HEK293 (cell line): ENCODE results near the gene COL19A1.

Experiments
- GLI2 ChIP-seq: fragments of 450-650 bp; formaldehyde crosslinking; IDR thresholded peaks from 2 replicates; pipeline ENCODE4; 2017; ENCODE audit warnings: missing biosample characterization, missing genetic modification characterization, low read depth, borderline replicate concordance
- GLI4 ChIP-seq: fragments of 450-650 bp; formaldehyde crosslinking; IDR thresholded peaks from 2 replicates; pipeline ENCODE4 v1.5.1; 2016; ENCODE audit warnings: missing biosample characterization, missing genetic modification characterization
- HOXA7 ChIP-seq: sonication (generic); formaldehyde crosslinking; IDR thresholded peaks from 2 replicates; pipeline ENCODE4 v1.8.1; 2022; ENCODE audit warnings: missing genetic modification reagents, borderline replicate concordance
- KLF10 ChIP-seq: fragments of 450-650 bp; IDR thresholded peaks from 2 replicates; pipeline ENCODE4 v1.5.1; 2018; ENCODE audit warnings: missing biosample characterization, mild to moderate bottlenecking, missing genetic modification characterization
- SALL2 ChIP-seq: fragments of 450-650 bp; formaldehyde crosslinking; IDR thresholded peaks from 2 replicates; pipeline ENCODE4 v1.5.0; 2017; ENCODE audit warnings: missing biosample characterization, mild to moderate bottlenecking, missing genetic modification characterization, borderline replicate concordance
- SP3 ChIP-seq: fragments of 450-650 bp; formaldehyde crosslinking; IDR thresholded peaks from 2 replicates; pipeline ENCODE4 v1.5.1; 2016; ENCODE audit warnings: missing biosample characterization, missing genetic modification characterization
- SP7 ChIP-seq: fragments of 450-650 bp; formaldehyde crosslinking; IDR thresholded peaks from 2 replicates; pipeline ENCODE4 v1.5.1; 2016; ENCODE audit warnings: missing biosample characterization, missing genetic modification characterization
- WT1 ChIP-seq: fragments of 450-650 bp; formaldehyde crosslinking; IDR thresholded peaks from 2 replicates; pipeline ENCODE4 v1.5.1; 2016; ENCODE audit warnings: missing biosample characterization, missing genetic modification characterization
- ZBTB8A ChIP-seq: fragments of 450-650 bp; formaldehyde crosslinking; IDR thresholded peaks from 2 replicates; pipeline ENCODE4 v1.5.1; 2016; ENCODE audit warnings: missing biosample characterization, missing genetic modification characterization
- ZNF214 ChIP-seq: fragments of 450-650 bp; formaldehyde crosslinking; IDR thresholded peaks from 2 replicates; pipeline ENCODE4 v1.5.1; 2017; ENCODE audit warnings: missing biosample characterization, mild to moderate bottlenecking, missing genetic modification characterization, borderline replicate concordance
- ZNF311 ChIP-seq: fragments of 450-650 bp; formaldehyde crosslinking; IDR thresholded peaks from 2 replicates; pipeline ENCODE4 v1.5.1; 2017; ENCODE audit warnings: missing biosample characterization, missing genetic modification characterization, borderline replicate concordance
- ZNF404 ChIP-seq: fragments of 450-650 bp; formaldehyde crosslinking; IDR thresholded peaks from 2 replicates; pipeline ENCODE4 v1.5.1; 2017; ENCODE audit warnings: missing biosample characterization, missing genetic modification characterization
- ZNF510 ChIP-seq: fragments of 450-650 bp; formaldehyde crosslinking; IDR thresholded peaks from 2 replicates; pipeline ENCODE4 v1.5.1; 2018; ENCODE audit warnings: mild to moderate bottlenecking, missing genetic modification characterization, missing biosample characterization; ENCODE audit not compliant: insufficient replicate concordance
- ZNF549 ChIP-seq: fragments of 450-650 bp; IDR thresholded peaks from 2 replicates; pipeline ENCODE4 v1.5.1; 2018; ENCODE audit warnings: missing biosample characterization, missing genetic modification characterization, mild to moderate bottlenecking, inconsistent platforms, moderate library complexity
- ZNF558 ChIP-seq: fragments of 450-650 bp; formaldehyde crosslinking; IDR thresholded peaks from 2 replicates; pipeline ENCODE4 v1.5.1; 2016; ENCODE audit warnings: missing biosample characterization, missing genetic modification characterization
- ZNF561 ChIP-seq: fragments of 450-650 bp; IDR thresholded peaks from 2 replicates; pipeline ENCODE4 v1.5.1; 2018; ENCODE audit warnings: missing biosample characterization, missing genetic modification characterization, borderline replicate concordance
- ZNF600 ChIP-seq: fragments of 450-650 bp; formaldehyde crosslinking; IDR thresholded peaks from 2 replicates; pipeline ENCODE4 v1.5.1; 2016; ENCODE audit warnings: missing biosample characterization, missing genetic modification characterization
- ZNF621 ChIP-seq: fragments of 450-650 bp; formaldehyde crosslinking; IDR thresholded peaks from 2 replicates; pipeline ENCODE4 v1.5.1; 2017; ENCODE audit warnings: missing biosample characterization, missing genetic modification characterization
- ZNF747 ChIP-seq: fragments of 450-650 bp; formaldehyde crosslinking; IDR thresholded peaks from 2 replicates; pipeline ENCODE4 v1.5.1; 2016; ENCODE audit warnings: missing biosample characterization, missing genetic modification characterization
- ZNF768 ChIP-seq: fragments of 450-650 bp; formaldehyde crosslinking; IDR thresholded peaks from 2 replicates; pipeline ENCODE4 v1.5.1; 2018; ENCODE audit warnings: missing biosample characterization, mild to moderate bottlenecking, missing genetic modification characterization
- TF ChIP-seq, protein P1 (sequence below): fragments of 450-650 bp; formaldehyde crosslinking; IDR thresholded peaks from 2 replicates; pipeline ENCODE4 v1.5.1; 2016; ENCODE audit warnings: missing biosample characterization, missing genetic modification characterization
- TF ChIP-seq, protein P2 (sequence below): fragments of 450-650 bp; formaldehyde crosslinking; IDR thresholded peaks from 2 replicates; pipeline ENCODE4 v1.5.1; 2017; ENCODE audit warnings: missing biosample characterization, missing genetic modification characterization
- TF ChIP-seq, protein P3 (sequence below): fragments of 450-650 bp; formaldehyde crosslinking; IDR thresholded peaks from 2 replicates; pipeline ENCODE4 v1.5.1; 2017; ENCODE audit warnings: missing biosample characterization, mild to moderate bottlenecking, missing genetic modification characterization, moderate library complexity
- TF ChIP-seq, protein P4 (sequence below): fragments of 450-650 bp; formaldehyde crosslinking; conservative IDR thresholded peaks from 2 replicates; pipeline ENCODE4 v1.5.1; 2016; ENCODE audit warnings: low read depth, missing biosample characterization, missing genetic modification characterization
- TF ChIP-seq, protein P5 (sequence below): fragments of 450-650 bp; formaldehyde crosslinking; IDR thresholded peaks from 2 replicates; pipeline ENCODE4 v1.5.1; 2016; ENCODE audit warnings: missing biosample characterization, missing genetic modification characterization
- TF ChIP-seq, protein P6 (sequence below): fragments of 450-650 bp; formaldehyde crosslinking; IDR thresholded peaks from 2 replicates; pipeline ENCODE4 v1.5.1; 2016; ENCODE audit warnings: missing biosample characterization, missing genetic modification characterization, borderline replicate concordance

Gene COL19A1

DNA sequence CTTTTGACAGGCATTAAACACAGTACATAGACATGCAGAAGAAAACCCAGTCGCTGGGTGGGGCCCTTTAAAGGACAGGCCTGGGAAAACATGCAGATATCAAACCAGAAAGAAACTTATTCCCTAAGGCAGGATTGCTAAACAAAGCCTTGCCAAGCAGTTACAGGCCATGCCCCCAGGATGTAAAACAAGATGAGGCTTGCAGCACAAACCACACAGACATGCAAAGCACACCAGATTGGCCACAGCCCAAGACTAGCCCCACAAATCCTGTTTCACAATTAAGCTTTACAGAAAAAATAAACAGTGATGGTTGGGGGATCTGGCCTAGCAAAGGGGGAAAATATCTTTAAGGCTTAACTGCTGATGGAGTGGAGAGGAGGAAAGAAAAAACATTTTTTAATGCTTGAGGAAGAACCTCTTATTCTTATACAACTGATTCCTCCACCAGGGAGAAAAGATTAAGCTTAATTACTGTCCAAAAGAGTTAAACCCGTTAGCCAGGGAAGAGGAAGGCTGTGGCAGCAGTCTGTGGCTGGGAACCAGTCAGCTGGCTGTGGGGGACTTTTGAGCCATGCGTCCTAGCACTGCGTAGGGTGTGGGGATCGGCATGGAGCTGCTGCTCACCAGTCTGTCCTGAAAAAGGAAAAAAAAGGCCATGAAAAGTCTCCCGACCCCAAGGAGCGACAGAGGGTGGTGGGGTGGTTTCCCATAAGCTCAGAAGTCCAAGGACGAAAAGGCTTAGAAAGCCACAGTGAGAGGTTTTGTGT, 28.4 kb downstream of the COL19A1 start (continued):
- TF ChIP-seq KLF10 (tag by site-specific recombination) (no peak), ZNF404 (no peak), ZBTB8A (tag by site-specific recombination) (peak; percentile 63), ZNF561 (tag by site-specific recombination) (0 out of 2 replicates have a peak, but pooled peaks have one; percentile 17), ZNF549 (tag by site-specific recombination) (no peak), SALL2 (tag by site-specific recombination) (no peak), SP7 (tag by site-specific recombination) (no peak), WT1 (tag by site-specific recombination) (no peak), HOXA7 (CRISPR knock-in tag) (no peak), ZNF621 (tag by site-specific recombination) (no peak), GLI2 (tag by site-specific recombination) (no peak), ZNF558 (tag by site-specific recombination) (no peak), ZNF747 (no peak), ZNF768 (no peak), ZNF311 (tag by site-specific recombination) (no peak), ZNF510 (tag by site-specific recombination) (no peak), SP3 (tag by site-specific recombination) (no peak), GLI4 (tag by site-specific recombination) (no peak), ZNF214 (tag by site-specific recombination) (no peak), ZNF600 (tag by site-specific recombination) (no peak)
- TF ChIP-seq, protein P1, sequence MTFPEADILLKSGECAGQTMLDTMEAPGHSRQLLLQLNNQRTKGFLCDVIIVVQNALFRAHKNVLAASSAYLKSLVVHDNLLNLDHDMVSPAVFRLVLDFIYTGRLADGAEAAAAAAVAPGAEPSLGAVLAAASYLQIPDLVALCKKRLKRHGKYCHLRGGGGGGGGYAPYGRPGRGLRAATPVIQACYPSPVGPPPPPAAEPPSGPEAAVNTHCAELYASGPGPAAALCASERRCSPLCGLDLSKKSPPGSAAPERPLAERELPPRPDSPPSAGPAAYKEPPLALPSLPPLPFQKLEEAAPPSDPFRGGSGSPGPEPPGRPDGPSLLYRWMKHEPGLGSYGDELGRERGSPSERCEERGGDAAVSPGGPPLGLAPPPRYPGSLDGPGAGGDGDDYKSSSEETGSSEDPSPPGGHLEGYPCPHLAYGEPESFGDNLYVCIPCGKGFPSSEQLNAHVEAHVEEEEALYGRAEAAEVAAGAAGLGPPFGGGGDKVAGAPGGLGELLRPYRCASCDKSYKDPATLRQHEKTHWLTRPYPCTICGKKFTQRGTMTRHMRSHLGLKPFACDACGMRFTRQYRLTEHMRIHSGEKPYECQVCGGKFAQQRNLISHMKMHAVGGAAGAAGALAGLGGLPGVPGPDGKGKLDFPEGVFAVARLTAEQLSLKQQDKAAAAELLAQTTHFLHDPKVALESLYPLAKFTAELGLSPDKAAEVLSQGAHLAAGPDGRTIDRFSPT (tag by site-specific recombination): no peak
- TF ChIP-seq, protein P2, sequence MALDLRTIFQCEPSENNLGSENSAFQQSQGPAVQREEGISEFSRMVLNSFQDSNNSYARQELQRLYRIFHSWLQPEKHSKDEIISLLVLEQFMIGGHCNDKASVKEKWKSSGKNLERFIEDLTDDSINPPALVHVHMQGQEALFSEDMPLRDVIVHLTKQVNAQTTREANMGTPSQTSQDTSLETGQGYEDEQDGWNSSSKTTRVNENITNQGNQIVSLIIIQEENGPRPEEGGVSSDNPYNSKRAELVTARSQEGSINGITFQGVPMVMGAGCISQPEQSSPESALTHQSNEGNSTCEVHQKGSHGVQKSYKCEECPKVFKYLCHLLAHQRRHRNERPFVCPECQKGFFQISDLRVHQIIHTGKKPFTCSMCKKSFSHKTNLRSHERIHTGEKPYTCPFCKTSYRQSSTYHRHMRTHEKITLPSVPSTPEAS: no peak
- TF ChIP-seq, protein P3, sequence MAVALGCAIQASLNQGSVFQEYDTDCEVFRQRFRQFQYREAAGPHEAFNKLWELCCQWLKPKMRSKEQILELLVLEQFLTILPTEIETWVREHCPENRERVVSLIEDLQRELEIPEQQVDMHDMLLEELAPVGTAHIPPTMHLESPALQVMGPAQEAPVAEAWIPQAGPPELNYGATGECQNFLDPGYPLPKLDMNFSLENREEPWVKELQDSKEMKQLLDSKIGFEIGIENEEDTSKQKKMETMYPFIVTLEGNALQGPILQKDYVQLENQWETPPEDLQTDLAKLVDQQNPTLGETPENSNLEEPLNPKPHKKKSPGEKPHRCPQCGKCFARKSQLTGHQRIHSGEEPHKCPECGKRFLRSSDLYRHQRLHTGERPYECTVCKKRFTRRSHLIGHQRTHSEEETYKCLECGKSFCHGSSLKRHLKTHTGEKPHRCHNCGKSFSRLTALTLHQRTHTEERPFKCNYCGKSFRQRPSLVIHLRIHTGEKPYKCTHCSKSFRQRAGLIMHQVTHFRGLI (tag by site-specific recombination): no peak
- TF ChIP-seq, protein P4, sequence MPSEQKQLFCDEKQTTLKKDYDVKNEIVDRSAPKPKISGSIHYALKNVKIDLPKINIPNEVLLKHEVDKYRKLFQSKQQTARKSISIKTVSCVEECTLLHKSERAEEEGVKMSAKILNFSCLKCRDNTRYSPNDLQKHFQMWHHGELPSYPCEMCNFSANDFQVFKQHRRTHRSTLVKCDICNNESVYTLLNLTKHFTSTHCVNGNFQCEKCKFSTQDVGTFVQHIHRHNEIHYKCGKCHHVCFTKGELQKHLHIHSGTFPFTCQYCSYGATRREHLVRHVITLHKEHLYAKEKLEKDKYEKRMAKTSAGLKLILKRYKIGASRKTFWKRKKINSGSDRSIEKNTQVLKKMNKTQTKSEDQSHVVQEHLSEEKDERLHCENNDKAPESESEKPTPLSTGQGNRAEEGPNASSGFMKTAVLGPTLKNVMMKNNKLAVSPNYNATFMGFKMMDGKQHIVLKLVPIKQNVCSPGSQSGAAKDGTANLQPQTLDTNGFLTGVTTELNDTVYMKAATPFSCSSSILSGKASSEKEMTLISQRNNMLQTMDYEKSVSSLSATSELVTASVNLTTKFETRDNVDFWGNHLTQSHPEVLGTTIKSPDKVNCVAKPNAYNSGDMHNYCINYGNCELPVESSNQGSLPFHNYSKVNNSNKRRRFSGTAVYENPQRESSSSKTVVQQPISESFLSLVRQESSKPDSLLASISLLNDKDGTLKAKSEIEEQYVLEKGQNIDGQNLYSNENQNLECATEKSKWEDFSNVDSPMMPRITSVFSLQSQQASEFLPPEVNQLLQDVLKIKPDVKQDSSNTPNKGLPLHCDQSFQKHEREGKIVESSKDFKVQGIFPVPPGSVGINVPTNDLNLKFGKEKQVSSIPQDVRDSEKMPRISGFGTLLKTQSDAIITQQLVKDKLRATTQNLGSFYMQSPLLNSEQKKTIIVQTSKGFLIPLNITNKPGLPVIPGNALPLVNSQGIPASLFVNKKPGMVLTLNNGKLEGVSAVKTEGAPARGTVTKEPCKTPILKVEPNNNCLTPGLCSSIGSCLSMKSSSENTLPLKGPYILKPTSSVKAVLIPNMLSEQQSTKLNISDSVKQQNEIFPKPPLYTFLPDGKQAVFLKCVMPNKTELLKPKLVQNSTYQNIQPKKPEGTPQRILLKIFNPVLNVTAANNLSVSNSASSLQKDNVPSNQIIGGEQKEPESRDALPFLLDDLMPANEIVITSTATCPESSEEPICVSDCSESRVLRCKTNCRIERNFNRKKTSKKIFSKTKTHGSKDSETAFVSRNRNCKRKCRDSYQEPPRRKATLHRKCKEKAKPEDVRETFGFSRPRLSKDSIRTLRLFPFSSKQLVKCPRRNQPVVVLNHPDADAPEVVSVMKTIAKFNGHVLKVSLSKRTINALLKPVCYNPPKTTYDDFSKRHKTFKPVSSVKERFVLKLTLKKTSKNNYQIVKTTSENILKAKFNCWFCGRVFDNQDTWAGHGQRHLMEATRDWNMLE (tag by site-specific recombination): no peak
- TF ChIP-seq, protein P5, sequence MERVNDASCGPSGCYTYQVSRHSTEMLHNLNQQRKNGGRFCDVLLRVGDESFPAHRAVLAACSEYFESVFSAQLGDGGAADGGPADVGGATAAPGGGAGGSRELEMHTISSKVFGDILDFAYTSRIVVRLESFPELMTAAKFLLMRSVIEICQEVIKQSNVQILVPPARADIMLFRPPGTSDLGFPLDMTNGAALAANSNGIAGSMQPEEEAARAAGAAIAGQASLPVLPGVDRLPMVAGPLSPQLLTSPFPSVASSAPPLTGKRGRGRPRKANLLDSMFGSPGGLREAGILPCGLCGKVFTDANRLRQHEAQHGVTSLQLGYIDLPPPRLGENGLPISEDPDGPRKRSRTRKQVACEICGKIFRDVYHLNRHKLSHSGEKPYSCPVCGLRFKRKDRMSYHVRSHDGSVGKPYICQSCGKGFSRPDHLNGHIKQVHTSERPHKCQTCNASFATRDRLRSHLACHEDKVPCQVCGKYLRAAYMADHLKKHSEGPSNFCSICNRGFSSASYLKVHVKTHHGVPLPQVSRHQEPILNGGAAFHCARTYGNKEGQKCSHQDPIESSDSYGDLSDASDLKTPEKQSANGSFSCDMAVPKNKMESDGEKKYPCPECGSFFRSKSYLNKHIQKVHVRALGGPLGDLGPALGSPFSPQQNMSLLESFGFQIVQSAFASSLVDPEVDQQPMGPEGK (tag by site-specific recombination): no peak
- TF ChIP-seq, protein P6, sequence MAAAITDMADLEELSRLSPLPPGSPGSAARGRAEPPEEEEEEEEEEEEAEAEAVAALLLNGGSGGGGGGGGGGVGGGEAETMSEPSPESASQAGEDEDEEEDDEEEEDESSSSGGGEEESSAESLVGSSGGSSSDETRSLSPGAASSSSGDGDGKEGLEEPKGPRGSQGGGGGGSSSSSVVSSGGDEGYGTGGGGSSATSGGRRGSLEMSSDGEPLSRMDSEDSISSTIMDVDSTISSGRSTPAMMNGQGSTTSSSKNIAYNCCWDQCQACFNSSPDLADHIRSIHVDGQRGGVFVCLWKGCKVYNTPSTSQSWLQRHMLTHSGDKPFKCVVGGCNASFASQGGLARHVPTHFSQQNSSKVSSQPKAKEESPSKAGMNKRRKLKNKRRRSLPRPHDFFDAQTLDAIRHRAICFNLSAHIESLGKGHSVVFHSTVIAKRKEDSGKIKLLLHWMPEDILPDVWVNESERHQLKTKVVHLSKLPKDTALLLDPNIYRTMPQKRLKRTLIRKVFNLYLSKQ: no peak
